Lower lobe of right lung (tissue), 2 donors: ENCODE measurements around the gene FMN1. TPM values are rescaled to one million over a fixed set of nuclear protein-coding genes. Genes with fewer than 3 reads are reported as not detected.

Experiments used
- ATAC-seq, 2 donors: fragments of 200-7000 bp; cut with Tn5 transposase; one replicate each; pipeline ENCODE4 v1.9.1; 2020 to 2022; ENCODE audit warnings: mild to moderate bottlenecking in 2 of 2, moderate library complexity in 2 of 2
- DNase-seq: peaks from one replicate; pipeline ENCODE4 v3.0.0-alpha.2; 2020
- H3K27ac ChIP-seq: fragments of 200-600 bp; one replicate; pipeline ENCODE4 v1.8.0; 2022
- H3K27me3 ChIP-seq: fragments of 200-600 bp; one replicate; pipeline ENCODE4 v1.8.0; 2022; ENCODE audit warnings: low read depth
- H3K36me3 ChIP-seq: fragments of 200-600 bp; one replicate; pipeline ENCODE4 v1.8.0; 2022; ENCODE audit warnings: mild to moderate bottlenecking
- H3K4me1 ChIP-seq: fragments of 200-600 bp; one replicate; pipeline ENCODE4 v1.8.0; 2022
- H3K4me3 ChIP-seq: fragments of 200-600 bp; one replicate; pipeline ENCODE4 v1.8.0; 2022; ENCODE audit warnings: mild to moderate bottlenecking
- H3K9me3 ChIP-seq: fragments of 200-600 bp; one replicate; pipeline ENCODE4 v1.8.0; 2022
- CTCF ChIP-seq: fragments of 200-600 bp; IDR thresholded peaks from one replicate; pipeline ENCODE4 v1.8.0; 2022; ENCODE audit warnings: antibody characterized with exemption, mild to moderate bottlenecking
- intact Hi-C: fragments of 100-400 bp; cut with DNase I; formaldehyde crosslinking; loops from one replicate; pipeline ENCODE4 v1.11.0; 2022
- total RNA-seq: library from RNA; stranded (reverse); fragmentation: NEBNext Ultra II Directional; extraction: Animal tissue kit (Norgen Biotek cat#: 25700); gene quantifications from one replicate; pipeline ENCODE4 v1.2.1, GENCODE V29; 2021
- donor health status: DM: no; HTN: yes; CAD: no; lungs with severe emphysema.

The FMN1 gene
- total RNA-seq, 1 donor from 2014 or later: 38.8 TPM

- TF ChIP-seq CTCF: no peak
- Histone ChIP-seq H3K36me3 (no peaks in the 10 kb centered on the region), H3K4me3 (no peak overlapping the region), H3K27me3 (no peaks in the 10 kb centered on the region), H3K4me1 (no peaks in the 10 kb centered on the region), H3K9me3 (no peaks in the 10 kb centered on the region), H3K27ac (no peak overlapping the region)
- DNase-seq (no peak), ATAC-seq (no peak)
- intact Hi-C loops: no loop called here
Measured at GRCh38 chr15:32766101-32766500, 428.4 kb downstream of the FMN1 start.

GRCh38 chr15:32765236-32765635 is 429.3 kb downstream of the FMN1 start:
- Histone ChIP-seq H3K9me3 (no peaks in the 10 kb centered on the region), H3K27ac (no peak overlapping the region), H3K4me3 (no peak overlapping the region), H3K27me3 (no peaks in the 10 kb centered on the region), H3K4me1 (no peaks in the 10 kb centered on the region), H3K36me3 (no peaks in the 10 kb centered on the region)
- no peak for TF ChIP-seq CTCF
- ATAC-seq (no peak), DNase-seq (no peak)
- intact Hi-C loops: no loop called here

- no peaks in the 10 kb centered on the region for H3K27me3 ChIP-seq
- no peak for DNase-seq
- H3K27ac ChIP-seq: no peak overlapping the region
- no peaks in the 10 kb centered on the region for H3K4me1 ChIP-seq
- H3K9me3 ChIP-seq: no peaks in the 10 kb centered on the region
- no peak for ATAC-seq
- H3K36me3 ChIP-seq: no peaks in the 10 kb centered on the region
- TF ChIP-seq CTCF: no peak
- no peak overlapping the region for H3K4me3 ChIP-seq
- intact Hi-C loops: no loop called here
Measured at GRCh38 chr15:32763295-32763694, 431.2 kb downstream of the FMN1 start.

- intact Hi-C loops: no loop called here
- H3K27ac ChIP-seq: no peak overlapping the region
- no peaks in the 10 kb centered on the region for H3K4me1 ChIP-seq
- no peaks in the 10 kb centered on the region for H3K9me3 ChIP-seq
- no peak for DNase-seq
- ATAC-seq: no peak
- H3K4me3 ChIP-seq: no peak overlapping the region
- no peaks in the 10 kb centered on the region for H3K27me3 ChIP-seq
- no peaks in the 10 kb centered on the region for H3K36me3 ChIP-seq
- no peak for TF ChIP-seq CTCF
Measured at GRCh38 chr15:32757426-32757825, 437.1 kb downstream of the FMN1 start.

GRCh38 chr15:32750979-32751378 is 443.5 kb downstream of the FMN1 start:
- Histone ChIP-seq H3K36me3 (no peaks in the 10 kb centered on the region), H3K27ac (no peak overlapping the region), H3K9me3 (no peaks in the 10 kb centered on the region), H3K4me1 (no peaks in the 10 kb centered on the region), H3K27me3 (no peaks in the 10 kb centered on the region), H3K4me3 (no peak overlapping the region)
- no peak for TF ChIP-seq CTCF
- intact Hi-C loops: no loop called here
- DNase-seq (no peak), ATAC-seq (no peak)

GRCh38 chr15:32747921-32748342 is 446.6 kb downstream of the FMN1 start:
- DNase-seq: no peak
- Histone ChIP-seq H3K27me3 (no peaks in the 10 kb centered on the region), H3K36me3 (no peaks in the 10 kb centered on the region), H3K4me3 (no peak overlapping the region), H3K27ac (no peak overlapping the region), H3K4me1 (no peaks in the 10 kb centered on the region), H3K9me3 (no peaks in the 10 kb centered on the region)
- intact Hi-C loops: no loop called here
- no peak for TF ChIP-seq CTCF
- ATAC-seq: no peak
